CD4-positive, alpha-beta T cell treated with Interleukin-2 at 100 ng/mL for 4 hours (primary cell): ENCODE data around the gene MTERF4.
A peak's percentile ranks its signal among the peaks of the same experiment; 100 is the strongest.

Source experiments
- DNase-seq: peaks from one replicate; pipeline ENCODE4 v3.0.0-alpha.2; 2020; ENCODE audit warnings: low spot score

The MTERF4 gene

GRCh38 chr2:241102239-241102803 is at the start of gene MTERF4:
MTERF4 (minus strand) TSS chr2:241102287; CDS start chr2:241102273, 14 bp downstream.
- peak; percentile 88 for DNase-seq

- no peak for DNase-seq
These were observed 48.8 kb upstream of the MTERF4 start for GRCh38 chr2:241150660-241151530.

- DNase-seq = peak; percentile 97
These were observed 48.0 kb upstream of the MTERF4 start, which contains the start of gene PPP1R7 for GRCh38 chr2:241149925-241150659. PPP1R7 (plus strand) TSS chr2:241150467; CDS start chr2:241150496, 29 bp downstream.

GRCh38 chr2:241149675-241149924 is 47.5 kb upstream of the MTERF4 start:
- DNase-seq = no peak

GRCh38 chr2:241148891-241149674 is 47.0 kb upstream of the MTERF4 start, which contains the start of gene PASK:
PASK (minus strand) TSS chr2:241149472; CDS start chr2:241143032, 6,440 bp downstream.
- peak; percentile 95 for DNase-seq

- no peak for DNase-seq
These were observed 46.2 kb upstream of the MTERF4 start for GRCh38 chr2:241148239-241148638.

- DNase-seq = no peak
These were observed 45.2 kb upstream of the MTERF4 start for GRCh38 chr2:241147336-241147735.

GRCh38 chr2:241146286-241146685 is 44.2 kb upstream of the MTERF4 start:
- DNase-seq = no peak

GRCh38 chr2:241142593-241142992 is 40.5 kb upstream of the MTERF4 start:
- DNase-seq = no peak

GRCh38 chr2:241142063-241142462 is 40.0 kb upstream of the MTERF4 start:
- no peak for DNase-seq

- DNase-seq = no peak
These were observed 39.2 kb upstream of the MTERF4 start for GRCh38 chr2:241141214-241141770.

- no peak for DNase-seq
These were observed 38.4 kb upstream of the MTERF4 start for GRCh38 chr2:241140445-241140840.

- no peak for DNase-seq
These were observed 37.7 kb upstream of the MTERF4 start for GRCh38 chr2:241139531-241140444.

- DNase-seq = no peak
These were observed 36.4 kb upstream of the MTERF4 start for GRCh38 chr2:241138471-241138870.

GRCh38 chr2:241137276-241138190 is 35.4 kb upstream of the MTERF4 start:
- no peak for DNase-seq

GRCh38 chr2:241136661-241137260 is 34.7 kb upstream of the MTERF4 start:
- no peak for DNase-seq

GRCh38 chr2:241136191-241136590 is 34.1 kb upstream of the MTERF4 start:
- DNase-seq = no peak

- no peak for DNase-seq
These were observed 33.6 kb upstream of the MTERF4 start for GRCh38 chr2:241135737-241136136.

- no peak for DNase-seq
These were observed 32.6 kb upstream of the MTERF4 start for GRCh38 chr2:241134711-241135110.
